RWPE1 (cell line): ENCODE measurements around the gene UGT3A1.

Source experiments
- CTCF ChIA-PET: fragments of 350-600 bp; sonication (Branson Sonifier 250); formaldehyde crosslinking; extraction: SDS; loops from one replicate; lab custom pipeline; 2021; lab: Yijun Ruan, JAX
- POLR2A ChIA-PET: fragments of 400-600 bp; formaldehyde crosslinking; extraction: SDS; loops from one replicate; lab custom pipeline; 2020; ENCODE audit warnings: antibody characterized with exemption; ENCODE audit not compliant: low non-redundant PET; lab: Yijun Ruan, JAX
- DNase-seq: peaks from one replicate; pipeline ENCODE4 v3.0.0; 2012; ENCODE audit warnings: low spot score
- H3K27ac ChIP-seq: fragments of 450-650 bp; 2 replicates; pipeline ENCODE4 v1.5.1; 2017
- CTCF ChIP-seq: fragments of 450-650 bp; conservative IDR thresholded peaks from 2 replicates; pipeline ENCODE4 v1.5.1; 2017; ENCODE audit warnings: low read depth, mild to moderate bottlenecking

The UGT3A1 gene

GRCh38 chr5:35947085-35947484 lies 44.1 kb downstream of the UGT3A1 start:
- CTCF ChIA-PET, result interaction anchor here (0.6 kb wide), 1 partner anchor 526 kb away, joined by 3 read pairs; no protein-coding TSS in a partner anchor
- no peak overlapping the region for H3K27ac ChIP-seq
- no peak for TF ChIP-seq CTCF
- POLR2A ChIA-PET, result no interaction called here
- no peak for DNase-seq

GRCh38 chr5:35939639-35940038 lies 51.6 kb downstream of the UGT3A1 start:
- DNase-seq, result no peak
- POLR2A ChIA-PET, result no interaction called here
- CTCF ChIA-PET, result no interaction called here
- H3K27ac ChIP-seq, result no peak overlapping the region
- TF ChIP-seq CTCF, result no peak

GRCh38 chr5:35938568-35939227 lies 52.5 kb downstream of the UGT3A1 start, which contains the start of gene CAPSL:
CAPSL (minus strand) TSS chr5:35938622; CDS start chr5:35921120, 17,502 bp downstream.
- no peak for TF ChIP-seq CTCF
- peak; percentile 84 for DNase-seq
- ChIA-PET POLR2A (no interaction called here), CTCF (interaction anchor here (1.5 kb wide), 1 partner anchor 14 kb away, joined by 4 read pairs; no protein-coding TSS in a partner anchor)
- H3K27ac ChIP-seq, result no peak within 1 kb of the TSS

- H3K27ac ChIP-seq, result no peak overlapping the region
- ChIA-PET CTCF (interaction anchor here (0.6 to 5.1 kb wide), 23 partner anchors 9 to 836 kb away, joined by 3 to 43 read pairs (median 4); partner anchors contain the start of gene SPEF2), POLR2A (no interaction called here)
- DNase-seq, result peak; percentile 60
- TF ChIP-seq CTCF, result peak; percentile 89
These were observed 64.7 kb downstream of the UGT3A1 start for GRCh38 chr5:35926389-35927051.

- peak overlapping the region; percentile 76 for H3K27ac ChIP-seq
- POLR2A ChIA-PET, result no interaction called here
- CTCF ChIA-PET, result interaction anchor here (0.6 to 5.1 kb wide), 20 partner anchors 13 to 1161 kb away, joined by 3 to 43 read pairs (median 4); partner anchors contain the start of gene CAPSL
- peak; percentile 65 for DNase-seq
- peak; percentile 84 for TF ChIP-seq CTCF
These were observed 66.1 kb downstream of the UGT3A1 start for GRCh38 chr5:35924950-35925722.
